ENCODE data around the gene ATP1A4.
A peak's percentile ranks its signal among the peaks of the same experiment; 100 is the strongest.

ATP1A4 gene

GRCh38 chr1:160177231-160177630 is 25.8 kb downstream of the ATP1A4 start:
- DNase-seq (ENCODE audit: low spot score): no peak

- no peak for DNase-seq (ENCODE audit: low spot score)
Measured at GRCh38 chr1:160177667-160178066, 26.3 kb downstream of the ATP1A4 start.

GRCh38 chr1:160178731-160179130 is 27.3 kb downstream of the ATP1A4 start:
- DNase-seq (ENCODE audit: low spot score): no peak

GRCh38 chr1:160179336-160179735 is 27.9 kb downstream of the ATP1A4 start:
- DNase-seq (ENCODE audit: low spot score): no peak

GRCh38 chr1:160186246-160186645 is 34.8 kb downstream of the ATP1A4 start:
- DNase-seq (ENCODE audit: low spot score): no peak

GRCh38 chr1:160186729-160187128 is 35.3 kb downstream of the ATP1A4 start:
- no peak for DNase-seq (ENCODE audit: low spot score)

- DNase-seq (ENCODE audit: low spot score): no peak
Measured at GRCh38 chr1:160187407-160187806, 36.0 kb downstream of the ATP1A4 start.

- DNase-seq (ENCODE audit: low spot score): no peak
Measured at GRCh38 chr1:160188341-160188740, 36.9 kb downstream of the ATP1A4 start.

GRCh38 chr1:160189649-160190625 is 38.5 kb downstream of the ATP1A4 start, which contains the start of gene CASQ1:
CASQ1 (plus strand) TSS chr1:160190575; CDS start chr1:160190752, 177 bp downstream.
- DNase-seq (ENCODE audit: low spot score): no peak

GRCh38 chr1:160191756-160192155 is 40.4 kb downstream of the ATP1A4 start:
- DNase-seq (ENCODE audit: low spot score): no peak

GRCh38 chr1:160192234-160192633 is 40.8 kb downstream of the ATP1A4 start:
- no peak for DNase-seq (ENCODE audit: low spot score)

GRCh38 chr1:160193091-160193819 is 41.9 kb downstream of the ATP1A4 start:
- DNase-seq (ENCODE audit: low spot score): peak; percentile 87

- no peak for DNase-seq (ENCODE audit: low spot score)
Measured at GRCh38 chr1:160193832-160194736, 42.7 kb downstream of the ATP1A4 start.

- no peak for DNase-seq (ENCODE audit: low spot score)
Measured at GRCh38 chr1:160194737-160195059, 43.3 kb downstream of the ATP1A4 start.

GRCh38 chr1:160196143-160196542 is 44.7 kb downstream of the ATP1A4 start:
- DNase-seq (ENCODE audit: low spot score): no peak

GRCh38 chr1:160197231-160197630 is 45.8 kb downstream of the ATP1A4 start:
- no peak for DNase-seq (ENCODE audit: low spot score)

- no peak for DNase-seq (ENCODE audit: low spot score)
Measured at GRCh38 chr1:160200786-160201185, 49.4 kb downstream of the ATP1A4 start.

- DNase-seq (ENCODE audit: low spot score): peak; percentile 34
Measured at GRCh38 chr1:160204526-160205241, 53.3 kb downstream of the ATP1A4 start.

GRCh38 chr1:160205242-160206035 is 54.0 kb downstream of the ATP1A4 start, which contains the start of gene PEA15:
PEA15 (plus strand) TSS chr1:160205384; CDS start chr1:160211545, 6,161 bp downstream.
- peak; percentile 91 for DNase-seq (ENCODE audit: low spot score)

GRCh38 chr1:160206036-160206389 is 54.6 kb downstream of the ATP1A4 start:
- peak; percentile 47 for DNase-seq (ENCODE audit: low spot score)

All from D341Med (cell line).